ENCODE results near the gene FIBCD1.

Gene FIBCD1

GRCh38 chr9:130906735-130907416 lies 32.2 kb downstream of the FIBCD1 start:
- DNase-seq (ENCODE audit: insufficient read length, low spot score) = no peak
- FAIRE-seq = no peak
- TF ChIP-seq, protein P1, sequence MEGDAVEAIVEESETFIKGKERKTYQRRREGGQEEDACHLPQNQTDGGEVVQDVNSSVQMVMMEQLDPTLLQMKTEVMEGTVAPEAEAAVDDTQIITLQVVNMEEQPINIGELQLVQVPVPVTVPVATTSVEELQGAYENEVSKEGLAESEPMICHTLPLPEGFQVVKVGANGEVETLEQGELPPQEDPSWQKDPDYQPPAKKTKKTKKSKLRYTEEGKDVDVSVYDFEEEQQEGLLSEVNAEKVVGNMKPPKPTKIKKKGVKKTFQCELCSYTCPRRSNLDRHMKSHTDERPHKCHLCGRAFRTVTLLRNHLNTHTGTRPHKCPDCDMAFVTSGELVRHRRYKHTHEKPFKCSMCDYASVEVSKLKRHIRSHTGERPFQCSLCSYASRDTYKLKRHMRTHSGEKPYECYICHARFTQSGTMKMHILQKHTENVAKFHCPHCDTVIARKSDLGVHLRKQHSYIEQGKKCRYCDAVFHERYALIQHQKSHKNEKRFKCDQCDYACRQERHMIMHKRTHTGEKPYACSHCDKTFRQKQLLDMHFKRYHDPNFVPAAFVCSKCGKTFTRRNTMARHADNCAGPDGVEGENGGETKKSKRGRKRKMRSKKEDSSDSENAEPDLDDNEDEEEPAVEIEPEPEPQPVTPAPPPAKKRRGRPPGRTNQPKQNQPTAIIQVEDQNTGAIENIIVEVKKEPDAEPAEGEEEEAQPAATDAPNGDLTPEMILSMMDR (IDR thresholded peaks at IDR 0.05; ENCODE audit: insufficient read depth, missing control alignments) = no peak

GRCh38 chr9:130905902-130906734 lies 32.9 kb downstream of the FIBCD1 start:
- FAIRE-seq (no peak), DNase-seq (ENCODE audit: insufficient read length, low spot score) (no peak)
- TF ChIP-seq, protein P1 (IDR thresholded peaks at IDR 0.05; ENCODE audit: insufficient read depth, missing control alignments) = no peak

DNA sequence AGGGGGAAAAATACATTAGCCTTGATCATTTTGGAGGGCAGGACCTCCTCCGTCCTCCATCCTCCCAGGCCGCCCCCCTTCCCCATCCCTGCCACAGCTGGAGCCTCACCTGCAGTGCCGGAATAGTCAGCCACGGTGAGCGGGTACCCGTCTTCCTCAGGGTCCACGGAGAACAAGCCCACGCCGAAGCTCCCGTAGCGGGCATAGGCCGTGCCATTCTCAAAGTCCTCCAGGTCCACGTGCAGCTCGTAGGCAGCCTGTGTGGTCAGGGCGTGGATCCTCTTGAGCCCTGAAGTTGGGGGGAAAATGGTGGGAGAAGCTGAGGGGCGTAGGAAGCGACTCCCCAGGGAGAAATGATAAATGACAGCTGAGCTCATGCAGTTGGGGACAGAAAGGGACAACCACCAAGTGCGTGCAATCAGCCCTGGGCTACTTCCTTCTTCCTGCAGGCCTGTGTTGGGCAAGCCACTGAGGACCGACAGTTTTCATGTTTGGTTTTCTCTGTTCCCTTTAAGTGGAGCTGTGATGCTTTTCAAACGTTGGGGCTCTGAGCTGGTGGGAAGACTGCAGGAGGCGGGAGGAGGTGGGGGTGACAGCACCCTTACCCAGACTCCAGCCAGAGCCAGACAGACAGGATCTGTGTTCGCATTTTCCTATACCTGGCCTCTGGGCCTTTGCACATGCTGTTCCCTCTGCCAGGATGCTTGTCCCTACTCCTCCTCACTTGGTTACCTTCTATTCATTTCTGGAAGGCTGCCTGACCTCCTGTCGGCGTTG lies 33.7 kb downstream of the FIBCD1 start:
- FAIRE-seq (no peak), DNase-seq (ENCODE audit: insufficient read length, low spot score) (no peak)
- TF ChIP-seq, protein P1 (IDR thresholded peaks at IDR 0.05; ENCODE audit: insufficient read depth, missing control alignments) = no peak

DNA sequence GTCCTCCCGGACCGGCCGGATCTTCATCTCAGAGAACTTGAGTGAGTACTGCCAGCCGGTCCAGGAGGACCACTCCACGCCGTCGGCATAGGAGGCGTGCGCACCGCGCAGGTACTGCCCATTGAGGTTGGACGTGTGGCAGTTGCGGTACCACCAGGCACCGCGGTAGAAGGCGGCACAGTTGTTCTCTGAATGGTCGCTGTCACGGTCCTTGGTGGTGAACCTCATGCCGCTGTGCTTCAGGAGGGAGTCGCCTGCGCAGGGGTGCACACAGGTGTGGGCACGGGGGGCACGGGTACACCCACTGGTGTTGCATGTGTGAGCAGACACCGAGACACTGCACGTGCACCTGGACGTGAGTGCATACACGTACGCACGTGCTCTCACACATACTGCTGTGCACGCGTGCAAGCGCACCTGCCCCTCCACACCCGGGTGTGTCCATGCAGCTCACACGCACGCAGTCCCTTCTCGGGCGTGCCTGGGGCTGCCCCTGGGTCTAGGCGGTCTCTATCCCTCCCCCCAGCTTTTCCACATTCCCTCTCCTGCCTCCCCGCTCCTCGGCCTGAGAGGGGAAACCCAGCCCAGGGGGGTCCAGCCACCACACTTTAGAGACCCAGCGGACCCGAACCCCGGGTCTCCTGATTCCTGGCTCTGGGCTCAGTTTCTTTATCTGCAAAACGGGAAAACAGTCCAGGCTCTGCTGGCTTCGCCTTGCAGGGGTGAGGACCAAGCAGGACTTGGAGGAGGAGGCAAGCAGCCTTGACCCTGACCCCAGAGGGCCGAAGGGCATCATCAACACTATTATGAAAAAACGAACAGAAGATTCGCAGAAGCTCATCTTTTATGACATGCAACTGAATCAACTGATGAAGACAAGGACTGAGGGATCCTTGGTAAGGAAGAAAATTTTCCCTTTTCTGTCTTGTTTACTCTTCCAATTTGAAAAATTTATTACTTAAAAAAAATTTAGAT lies 34.7 kb downstream of the FIBCD1 start:
- no peak for DNase-seq (ENCODE audit: insufficient read length, low spot score)
- TF ChIP-seq, protein P1 (IDR thresholded peaks at IDR 0.05; ENCODE audit: insufficient read depth, missing control alignments) = no peak
- no peak for FAIRE-seq

GRCh38 chr9:130903194-130904069 lies 35.6 kb downstream of the FIBCD1 start:
- TF ChIP-seq, protein P1 (IDR thresholded peaks at IDR 0.05; ENCODE audit: insufficient read depth, missing control alignments) = no peak
- FAIRE-seq (no peak), DNase-seq (ENCODE audit: insufficient read length, low spot score) (no peak)
